HepG2 (cell line): ENCODE measurements around the gene EFCAB13. TPM values are rescaled to one million over a fixed set of nuclear protein-coding genes. Genes with fewer than 3 reads are reported as not detected.

Experiments
- AFF4 ChIP-seq: sonication (generic); formaldehyde crosslinking; IDR thresholded peaks from 2 replicates; pipeline ENCODE4 v1.4.0; 2020; ENCODE audit warnings: missing genetic modification reagents
- HDAC2 ChIP-seq: sonication (generic); formaldehyde crosslinking; IDR thresholded peaks from 2 replicates; pipeline ENCODE4 v1.4.0; 2020; ENCODE audit warnings: missing genetic modification reagents
- HIVEP1 ChIP-seq: sonication (generic); formaldehyde crosslinking; IDR thresholded peaks from 2 replicates; pipeline ENCODE4 v1.4.0; 2020; ENCODE audit warnings: mild to moderate bottlenecking, missing genetic modification reagents
- MXD1 ChIP-seq: sonication (generic); formaldehyde crosslinking; IDR thresholded peaks from 2 replicates; pipeline ENCODE4 v1.4.0; 2020; ENCODE audit warnings: mild to moderate bottlenecking, missing genetic modification reagents
- RFX1 ChIP-seq: fragments of 450-650 bp; IDR thresholded peaks from 2 replicates; pipeline ENCODE4 v1.6.1; 2017
- SAFB2 ChIP-seq: sonication (generic); formaldehyde crosslinking; IDR thresholded peaks from 2 replicates; pipeline ENCODE4 v1.5.1; 2020; ENCODE audit warnings: missing genetic modification reagents, low read depth, mild to moderate bottlenecking, borderline replicate concordance
- TFAP4 ChIP-seq: sonication (generic); IDR thresholded peaks from 2 replicates; pipeline ENCODE4 v1.6.1; 2016; ENCODE audit warnings: low read depth, borderline replicate concordance
- TFDP2 ChIP-seq: sonication (generic); formaldehyde crosslinking; IDR thresholded peaks from 2 replicates; pipeline ENCODE4 v1.4.0; 2020; ENCODE audit warnings: missing genetic modification reagents
- YEATS4 ChIP-seq: sonication (generic); formaldehyde crosslinking; IDR thresholded peaks from 2 replicates; pipeline ENCODE4 v1.4.0; 2020; ENCODE audit warnings: missing genetic modification reagents, borderline replicate concordance
- ZFP36 ChIP-seq: fragments of 150-350 bp; IDR thresholded peaks from 2 replicates; pipeline ENCODE4 v1.6.1; 2018; ENCODE audit warnings: borderline replicate concordance, low read length, low read depth; ENCODE audit not compliant: partially characterized antibody
- ZNF281 ChIP-seq: sonication (generic); formaldehyde crosslinking; IDR thresholded peaks from 2 replicates; pipeline ENCODE4 v1.4.0; 2020; ENCODE audit warnings: missing genetic modification reagents, borderline replicate concordance
- ZNF367 ChIP-seq: sonication (generic); formaldehyde crosslinking; IDR thresholded peaks from 2 replicates; pipeline ENCODE4 v1.4.0; 2020; ENCODE audit warnings: missing genetic modification reagents, borderline replicate concordance
- ZNF510 ChIP-seq: sonication (generic); formaldehyde crosslinking; IDR thresholded peaks from 2 replicates; pipeline ENCODE4 v1.4.0; 2020; ENCODE audit warnings: low read depth, mild to moderate bottlenecking, missing genetic modification reagents
- ZNF567 ChIP-seq: sonication (generic); formaldehyde crosslinking; IDR thresholded peaks from 2 replicates; pipeline ENCODE4 v1.8.1; 2023; ENCODE audit warnings: mild to moderate bottlenecking, missing genetic modification reagents, borderline replicate concordance
- ZNF788 ChIP-seq: sonication (generic); formaldehyde crosslinking; IDR thresholded peaks from 2 replicates; pipeline ENCODE4 v1.5.0; 2020; ENCODE audit warnings: mild to moderate bottlenecking, missing genetic modification reagents, borderline replicate concordance
- ZNF883 ChIP-seq: sonication (generic); formaldehyde crosslinking; IDR thresholded peaks from 2 replicates; pipeline ENCODE4 v1.5.1; 2020; ENCODE audit warnings: mild to moderate bottlenecking, missing genetic modification reagents; ENCODE audit errors: not compliant biosample characterization
- ZSCAN30 ChIP-seq: sonication (generic); formaldehyde crosslinking; IDR thresholded peaks from 2 replicates; pipeline ENCODE4 v1.5.0; 2020; ENCODE audit warnings: mild to moderate bottlenecking, missing genetic modification reagents
- ZSCAN31 ChIP-seq: sonication (generic); formaldehyde crosslinking; IDR thresholded peaks from 2 replicates; pipeline ENCODE4 v1.5.0; 2020; ENCODE audit warnings: low read depth, mild to moderate bottlenecking, missing genetic modification reagents
- polyA plus RNA-seq, 8 experiments: library from polyadenylated mRNA; depleted of rRNA in 3 of 8; stranded (reverse) in 7 of 8; unstranded in 1 of 8; fragments of >200 nt; fragmentation: Illumina TruSeq in 4 of 8; extraction: Trizol in 4 of 8; gene quantifications; 2 replicates each; pipeline versions ENCODE4 v1.2.1 to v1.2.3, GENCODE V29; 2011 to 2016; ENCODE audit warnings: low read depth in 4 of 8, missing spikeins in 1 of 8, mixed read lengths in 1 of 8; ENCODE audit not compliant: insufficient read depth in 1 of 8
- total RNA-seq, 5 experiments: library from RNA; depleted of rRNA; stranded (reverse); fragments of >200 nt; fragmentation: Illumina TruSeq; extraction: Trizol; gene quantifications; 2 replicates each; pipeline ENCODE4 v1.2.3, GENCODE V29; 2016; ENCODE audit warnings: low read depth in 1 of 5

The EFCAB13 gene
- total and polyA plus RNA-seq, 2 of the 13 experiments (the other 11 are each of a cell fraction or from before 2014, with no cell fraction given): 0.22 to 0.71 TPM

GRCh38 chr17:47291242-47291873 is 32.4 kb upstream of the EFCAB13 start (continued):
- TF ChIP-seq ZNF281 (CRISPR knock-in tag): no peak
- TF ChIP-seq RFX1: no peak
- TF ChIP-seq TFDP2 (CRISPR knock-in tag): no peak
- no peak for TF ChIP-seq ZNF788 (CRISPR knock-in tag)
- no peak for TF ChIP-seq ZNF510 (CRISPR knock-in tag)
- no peak for TF ChIP-seq SAFB2 (CRISPR knock-in tag)
- no peak for TF ChIP-seq HIVEP1
- peak; percentile 32; the same call in 1 of the 2 replicates for TF ChIP-seq YEATS4 (CRISPR knock-in tag)
- no peak for TF ChIP-seq ZNF883 (CRISPR knock-in tag)
- no peak for TF ChIP-seq ZFP36
- no peak for TF ChIP-seq MXD1 (CRISPR knock-in tag)
- no peak for TF ChIP-seq AFF4 (CRISPR knock-in tag)
- peak; percentile 87 for TF ChIP-seq HDAC2
- TF ChIP-seq ZNF567: no peak
- TF ChIP-seq ZSCAN31 (CRISPR knock-in tag): no peak
- no peak for TF ChIP-seq ZSCAN30 (CRISPR knock-in tag)
- TF ChIP-seq TFAP4: no peak
- TF ChIP-seq ZNF367 (CRISPR knock-in tag): no peak
